Ishikawa (cell line): ENCODE results near the gene ACVR2A.

ENCODE experiments used
- CEBPB ChIP-seq: IDR thresholded peaks from 2 replicates; pipeline ENCODE4 v1.6.1; 2012
- CREB1 ChIP-seq: IDR thresholded peaks from 2 replicates; pipeline ENCODE4 v1.6.1; 2012; ENCODE audit warnings: low read depth
- EGR1 ChIP-seq: IDR thresholded peaks from 2 replicates; pipeline ENCODE4 v1.6.1; 2012
- EP300 ChIP-seq: IDR thresholded peaks from 2 replicates; pipeline ENCODE4 v1.6.1; 2012; ENCODE audit warnings: borderline replicate concordance
- FOXM1 ChIP-seq: IDR thresholded peaks from 2 replicates; pipeline ENCODE4 v1.6.1; 2012; ENCODE audit warnings: low read depth, borderline replicate concordance
- NFIC ChIP-seq: IDR thresholded peaks from 2 replicates; pipeline ENCODE4 v1.6.1; 2012
- RAD21 ChIP-seq: IDR thresholded peaks from 2 replicates; pipeline ENCODE4 v1.6.1; 2012; ENCODE audit warnings: low read depth
- TAF1 ChIP-seq: IDR thresholded peaks from 2 replicates; pipeline ENCODE4 v1.6.1; 2012; ENCODE audit warnings: low read depth, mild to moderate bottlenecking
- TCF12 ChIP-seq: IDR thresholded peaks from 2 replicates; pipeline ENCODE4 v1.6.1; 2012; ENCODE audit warnings: low read depth
- TEAD4 ChIP-seq: IDR thresholded peaks from 2 replicates; pipeline ENCODE4 v1.6.1; 2012
- USF1 ChIP-seq: IDR thresholded peaks from 2 replicates; pipeline ENCODE4 v1.6.1; 2012
- YY1 ChIP-seq: IDR thresholded peaks from 2 replicates; pipeline ENCODE4 v1.6.1; 2012; ENCODE audit warnings: low read depth
- ZBTB7A ChIP-seq: IDR thresholded peaks from 2 replicates; pipeline ENCODE4 v1.6.1; 2012; ENCODE audit warnings: low read depth
- TF ChIP-seq, protein P1 (sequence below): IDR thresholded peaks from 2 replicates; pipeline ENCODE4 v1.6.1; 2012; ENCODE audit warnings: low read depth, mild to moderate bottlenecking
- TF ChIP-seq, protein P2 (sequence below): IDR thresholded peaks from 2 replicates; pipeline ENCODE4 v1.6.1; 2012

The ACVR2A gene

DNA sequence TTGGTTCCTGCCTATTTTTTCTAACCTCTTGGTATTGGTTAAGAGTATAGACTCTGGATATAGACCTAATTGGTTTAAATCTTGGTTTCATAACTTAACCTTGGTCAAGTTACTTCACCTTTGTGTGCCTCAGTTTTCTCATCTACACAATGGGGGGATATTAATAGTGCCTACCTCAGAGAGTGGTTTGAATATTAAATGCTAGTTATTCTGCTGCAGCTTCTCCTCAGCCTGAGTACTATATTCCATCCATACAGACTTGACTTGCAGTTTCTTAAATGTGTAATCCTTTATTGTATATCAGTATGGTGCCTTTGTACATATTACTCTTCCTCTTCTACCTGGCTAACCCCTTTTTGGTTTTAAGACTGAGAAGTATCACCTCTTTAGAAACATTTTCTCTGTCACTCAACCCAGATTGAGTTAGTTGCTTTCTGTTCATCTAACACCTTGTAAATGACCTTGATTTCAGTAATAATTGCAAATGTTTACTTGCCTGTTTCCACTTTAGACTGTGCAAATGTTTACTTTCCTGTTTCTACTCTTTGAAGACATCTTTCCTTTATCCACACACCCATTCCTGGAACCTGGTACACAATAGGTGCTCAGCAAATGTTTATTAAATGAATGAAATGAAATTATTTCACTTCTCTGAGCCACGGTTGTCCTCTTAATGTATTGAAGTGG is 6.6 kb downstream of the ACVR2A start:
- TF ChIP-seq, protein P1, sequence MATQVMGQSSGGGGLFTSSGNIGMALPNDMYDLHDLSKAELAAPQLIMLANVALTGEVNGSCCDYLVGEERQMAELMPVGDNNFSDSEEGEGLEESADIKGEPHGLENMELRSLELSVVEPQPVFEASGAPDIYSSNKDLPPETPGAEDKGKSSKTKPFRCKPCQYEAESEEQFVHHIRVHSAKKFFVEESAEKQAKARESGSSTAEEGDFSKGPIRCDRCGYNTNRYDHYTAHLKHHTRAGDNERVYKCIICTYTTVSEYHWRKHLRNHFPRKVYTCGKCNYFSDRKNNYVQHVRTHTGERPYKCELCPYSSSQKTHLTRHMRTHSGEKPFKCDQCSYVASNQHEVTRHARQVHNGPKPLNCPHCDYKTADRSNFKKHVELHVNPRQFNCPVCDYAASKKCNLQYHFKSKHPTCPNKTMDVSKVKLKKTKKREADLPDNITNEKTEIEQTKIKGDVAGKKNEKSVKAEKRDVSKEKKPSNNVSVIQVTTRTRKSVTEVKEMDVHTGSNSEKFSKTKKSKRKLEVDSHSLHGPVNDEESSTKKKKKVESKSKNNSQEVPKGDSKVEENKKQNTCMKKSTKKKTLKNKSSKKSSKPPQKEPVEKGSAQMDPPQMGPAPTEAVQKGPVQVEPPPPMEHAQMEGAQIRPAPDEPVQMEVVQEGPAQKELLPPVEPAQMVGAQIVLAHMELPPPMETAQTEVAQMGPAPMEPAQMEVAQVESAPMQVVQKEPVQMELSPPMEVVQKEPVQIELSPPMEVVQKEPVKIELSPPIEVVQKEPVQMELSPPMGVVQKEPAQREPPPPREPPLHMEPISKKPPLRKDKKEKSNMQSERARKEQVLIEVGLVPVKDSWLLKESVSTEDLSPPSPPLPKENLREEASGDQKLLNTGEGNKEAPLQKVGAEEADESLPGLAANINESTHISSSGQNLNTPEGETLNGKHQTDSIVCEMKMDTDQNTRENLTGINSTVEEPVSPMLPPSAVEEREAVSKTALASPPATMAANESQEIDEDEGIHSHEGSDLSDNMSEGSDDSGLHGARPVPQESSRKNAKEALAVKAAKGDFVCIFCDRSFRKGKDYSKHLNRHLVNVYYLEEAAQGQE, result no peak
- TF ChIP-seq TCF12, result no peak
- no peak for TF ChIP-seq CEBPB
- no peak for TF ChIP-seq FOXM1
- TF ChIP-seq EP300, result no peak
- no peak for TF ChIP-seq TEAD4
- TF ChIP-seq USF1, result no peak
- TF ChIP-seq, protein P2, sequence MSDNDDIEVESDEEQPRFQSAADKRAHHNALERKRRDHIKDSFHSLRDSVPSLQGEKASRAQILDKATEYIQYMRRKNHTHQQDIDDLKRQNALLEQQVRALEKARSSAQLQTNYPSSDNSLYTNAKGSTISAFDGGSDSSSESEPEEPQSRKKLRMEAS, result no peak
- TF ChIP-seq ZBTB7A, result no peak
- TF ChIP-seq YY1, result no peak
- TF ChIP-seq TAF1, result no peak
- no peak for TF ChIP-seq RAD21
- TF ChIP-seq EGR1, result no peak

DNA sequence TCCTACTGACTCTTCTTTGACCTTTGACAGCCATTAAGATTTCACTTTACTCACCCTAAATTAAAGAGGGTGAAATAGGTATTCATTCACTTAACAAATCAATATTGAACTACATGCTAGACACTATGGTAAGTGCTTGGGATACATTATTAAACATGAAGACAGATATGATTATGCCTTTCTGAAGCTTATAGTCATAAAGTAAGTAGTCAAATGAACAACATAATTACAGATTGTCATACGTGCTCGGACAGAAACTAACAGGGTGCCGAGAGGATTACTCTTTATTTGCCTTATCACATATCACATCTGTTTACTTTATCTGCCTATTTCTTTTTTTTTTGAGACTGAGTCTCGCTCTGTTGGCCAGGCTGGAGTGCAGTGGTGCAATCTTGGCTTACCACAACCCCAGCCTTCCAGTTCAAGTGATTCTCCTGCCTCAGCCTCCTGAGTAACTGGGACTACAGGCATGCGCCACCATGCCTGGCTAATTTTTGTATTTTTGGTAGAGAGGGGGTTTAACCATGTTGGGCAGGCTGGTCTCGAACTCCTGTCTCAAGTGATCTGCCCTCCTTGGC is 9.8 kb downstream of the ACVR2A start:
- TF ChIP-seq TCF12 (no peak), ZBTB7A (no peak), CEBPB (no peak), TAF1 (no peak), FOXM1 (no peak), NFIC (no peak), EGR1 (no peak), USF1 (no peak)
- TF ChIP-seq, protein P1, result no peak
- TF ChIP-seq, protein P2, result no peak

DNA sequence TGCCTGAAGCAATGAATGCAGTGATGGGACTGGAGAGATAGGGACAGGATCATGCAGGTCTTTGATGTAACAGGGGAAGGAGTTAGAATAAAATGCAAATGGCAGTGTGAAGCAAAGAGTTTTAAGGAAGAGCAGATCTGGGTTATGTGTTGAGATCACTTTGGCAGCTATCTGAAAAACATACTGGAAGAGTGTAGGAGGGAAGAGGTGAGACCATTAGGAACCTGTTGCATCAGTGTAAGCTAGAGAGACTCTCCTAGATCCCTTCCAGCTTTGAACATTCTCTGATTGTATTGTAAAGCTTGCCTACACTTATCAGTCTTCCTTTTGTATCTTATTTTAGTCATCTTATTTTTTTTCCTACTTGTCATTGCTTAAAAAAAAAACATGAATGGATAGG is 10.5 kb downstream of the ACVR2A start:
- TF ChIP-seq ZBTB7A (no peak), FOXM1 (no peak), CEBPB (no peak), TAF1 (no peak), CREB1 (no peak), TEAD4 (no peak), EGR1 (no peak)
- TF ChIP-seq, protein P2, result no peak
- TF ChIP-seq, protein P1, result no peak

DNA sequence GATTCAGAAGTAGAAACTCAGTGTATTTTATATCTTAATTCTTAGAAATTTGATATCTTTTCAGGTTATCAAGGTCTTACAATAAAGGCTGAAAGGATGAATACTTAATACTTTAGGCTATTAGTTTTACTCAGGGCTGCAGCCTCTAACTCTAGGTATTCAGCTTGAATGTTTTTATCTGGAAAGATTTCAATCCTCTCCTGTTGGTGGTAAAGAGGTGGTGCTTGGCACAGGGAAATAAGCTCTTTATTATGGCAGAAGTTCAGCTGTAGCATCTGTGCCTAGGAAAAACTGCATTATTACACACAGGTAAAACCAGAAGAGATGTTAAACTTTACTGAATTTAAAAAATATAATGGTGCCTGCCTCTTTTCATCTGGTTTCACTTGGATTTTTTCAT is 11.1 kb downstream of the ACVR2A start:
- TF ChIP-seq TEAD4, result no peak
- TF ChIP-seq EP300, result no peak
- TF ChIP-seq TCF12, result no peak
- TF ChIP-seq, protein P1, result no peak
- no peak for TF ChIP-seq RAD21
- TF ChIP-seq USF1, result no peak
- no peak for TF ChIP-seq NFIC
- no peak for TF ChIP-seq CEBPB
- TF ChIP-seq ZBTB7A, result no peak
- TF ChIP-seq, protein P2, result no peak
- no peak for TF ChIP-seq EGR1
- TF ChIP-seq CREB1, result no peak
- no peak for TF ChIP-seq FOXM1
- TF ChIP-seq YY1, result no peak
- TF ChIP-seq TAF1, result no peak
